Measurements from ENCODE around the gene ZNF692.

ZNF692 gene

DNA sequence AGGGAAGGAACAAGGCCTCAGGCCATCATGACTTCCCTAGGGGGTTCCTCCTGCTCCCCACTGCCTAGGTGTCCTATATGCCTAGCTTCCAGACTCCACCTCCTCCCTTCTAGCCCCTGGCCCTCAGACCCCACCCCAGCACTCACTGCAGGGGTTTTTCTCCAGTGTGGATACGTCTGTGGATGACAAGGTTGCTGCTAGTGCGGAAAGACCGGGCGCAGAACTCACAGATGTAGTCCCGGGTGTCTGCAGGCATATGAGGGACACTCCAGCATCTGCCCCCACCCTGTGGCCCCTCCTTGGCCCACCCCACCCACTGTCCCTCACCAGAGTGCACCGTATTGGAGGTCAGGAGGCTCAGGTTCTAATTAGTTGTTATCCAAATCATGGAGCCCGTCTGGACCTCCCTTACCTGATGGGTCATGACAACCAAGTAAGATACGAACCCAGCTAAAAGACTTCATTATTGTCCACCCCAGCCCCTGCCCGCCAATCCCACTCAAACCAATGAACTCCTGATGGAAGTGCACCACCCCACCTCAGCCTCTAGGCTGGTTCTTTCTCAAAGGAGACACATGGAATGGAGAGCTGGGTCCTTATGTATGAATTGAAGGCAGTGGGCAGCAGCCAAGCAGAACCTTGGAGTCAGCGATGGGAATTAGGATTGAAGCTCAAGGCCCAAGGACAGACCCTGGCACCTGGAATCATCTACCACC, 8.2 kb downstream of the ZNF692 start:
- H3K27ac ChIP-seq = peak overlapping the region; percentile 61
- ChIA-PET POLR2A (ENCODE audit: low non-redundant PET) (interaction anchor here (1.1 kb wide), 1 partner anchor 12 kb away, joined by 8 read pairs; the partner anchor contains the start of gene ZNF672), CTCF (interaction anchor here (1.9 kb wide), 1 partner anchor 8 kb away, joined by 9 read pairs; the partner anchor contains the start of gene ZNF692)
- TF ChIP-seq, protein P1, sequence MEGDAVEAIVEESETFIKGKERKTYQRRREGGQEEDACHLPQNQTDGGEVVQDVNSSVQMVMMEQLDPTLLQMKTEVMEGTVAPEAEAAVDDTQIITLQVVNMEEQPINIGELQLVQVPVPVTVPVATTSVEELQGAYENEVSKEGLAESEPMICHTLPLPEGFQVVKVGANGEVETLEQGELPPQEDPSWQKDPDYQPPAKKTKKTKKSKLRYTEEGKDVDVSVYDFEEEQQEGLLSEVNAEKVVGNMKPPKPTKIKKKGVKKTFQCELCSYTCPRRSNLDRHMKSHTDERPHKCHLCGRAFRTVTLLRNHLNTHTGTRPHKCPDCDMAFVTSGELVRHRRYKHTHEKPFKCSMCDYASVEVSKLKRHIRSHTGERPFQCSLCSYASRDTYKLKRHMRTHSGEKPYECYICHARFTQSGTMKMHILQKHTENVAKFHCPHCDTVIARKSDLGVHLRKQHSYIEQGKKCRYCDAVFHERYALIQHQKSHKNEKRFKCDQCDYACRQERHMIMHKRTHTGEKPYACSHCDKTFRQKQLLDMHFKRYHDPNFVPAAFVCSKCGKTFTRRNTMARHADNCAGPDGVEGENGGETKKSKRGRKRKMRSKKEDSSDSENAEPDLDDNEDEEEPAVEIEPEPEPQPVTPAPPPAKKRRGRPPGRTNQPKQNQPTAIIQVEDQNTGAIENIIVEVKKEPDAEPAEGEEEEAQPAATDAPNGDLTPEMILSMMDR (conservative IDR thresholded peaks at IDR 0.05; ENCODE audit: low read depth) = no peak
- DNase-seq (ENCODE audit: low spot score) = no peak

DNA sequence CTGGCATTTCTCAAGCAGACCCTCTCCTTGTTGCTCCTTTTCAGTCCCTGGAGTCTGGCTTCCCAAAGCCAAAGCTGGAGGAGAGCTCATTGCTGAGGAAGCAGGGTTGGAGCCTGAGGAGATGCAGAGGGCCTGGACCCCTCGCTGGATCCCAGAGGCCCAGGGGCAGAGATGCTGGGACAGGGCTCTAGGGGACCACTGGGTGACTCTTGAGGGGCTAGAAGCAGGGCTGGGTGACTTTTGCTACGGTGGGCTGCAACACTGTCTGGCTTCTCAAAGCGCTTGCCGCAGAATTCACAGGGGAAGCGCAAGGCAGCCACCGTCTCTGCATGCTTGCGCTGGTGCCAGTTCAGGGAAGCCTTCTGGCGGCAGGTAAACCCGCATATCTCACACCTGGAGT, 8.8 kb downstream of the ZNF692 start:
- ChIA-PET POLR2A (ENCODE audit: low non-redundant PET) (no interaction called here), CTCF (interaction anchor here (1.9 kb wide), 1 partner anchor 8 kb away, joined by 9 read pairs; the partner anchor contains the start of gene ZNF692)
- peak overlapping the region; percentile 61 for H3K27ac ChIP-seq
- TF ChIP-seq, protein P1 (conservative IDR thresholded peaks at IDR 0.05; ENCODE audit: low read depth) = no peak
- no peak for DNase-seq (ENCODE audit: low spot score)

DNA sequence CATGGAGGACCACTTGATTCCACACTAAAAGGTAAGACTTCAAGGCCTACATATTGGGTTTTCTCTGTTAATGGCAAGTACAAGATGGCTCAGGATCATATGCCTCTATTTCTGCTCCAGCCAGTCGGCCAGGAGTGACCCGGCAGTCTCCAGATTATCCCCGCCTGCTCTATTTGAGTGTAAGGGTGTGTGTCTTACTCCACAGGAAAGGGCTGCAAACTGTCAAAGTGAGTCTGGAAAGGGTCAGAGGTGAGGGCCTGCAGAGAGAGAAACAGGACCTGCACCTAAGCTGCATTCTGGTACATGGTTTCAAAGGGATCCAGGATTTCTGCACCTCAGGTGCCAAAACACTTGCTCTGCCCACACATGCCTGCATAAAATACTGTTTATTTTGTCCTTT, 9.2 kb downstream of the ZNF692 start:
- DNase-seq (ENCODE audit: low spot score) = no peak
- CTCF ChIA-PET = interaction anchor here (1.9 kb wide), 1 partner anchor 9 kb away, joined by 9 read pairs; the partner anchor contains the start of gene ZNF692
- POLR2A ChIA-PET (ENCODE audit: low non-redundant PET) = no interaction called here
- H3K27ac ChIP-seq = peak overlapping the region; percentile 61
- TF ChIP-seq, protein P1 (conservative IDR thresholded peaks at IDR 0.05; ENCODE audit: low read depth) = no peak

DNA sequence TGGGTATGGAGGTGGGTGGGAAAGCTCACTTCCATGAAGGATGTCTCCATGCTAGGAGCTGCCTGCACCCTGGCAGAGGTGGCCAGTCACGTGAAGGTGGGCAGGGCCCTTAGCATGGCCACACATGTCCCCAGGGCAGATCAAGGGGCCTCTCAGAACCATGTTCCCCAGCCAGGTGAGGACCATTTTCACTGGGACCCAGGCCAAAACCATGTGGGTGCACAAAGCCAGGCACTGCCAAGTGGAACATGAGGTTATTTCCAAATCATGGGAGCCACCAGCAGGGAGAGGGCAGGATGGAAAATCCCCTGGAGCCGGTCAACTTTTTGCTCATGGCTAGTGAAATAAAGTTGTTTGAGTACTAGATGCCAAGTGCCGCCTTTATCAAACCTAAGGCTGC, 9.7 kb downstream of the ZNF692 start:
- peak overlapping the region; percentile 61 for H3K27ac ChIP-seq
- no peak for DNase-seq (ENCODE audit: low spot score)
- ChIA-PET POLR2A (ENCODE audit: low non-redundant PET) (no interaction called here), CTCF (interaction anchor here (1.9 kb wide), 1 partner anchor 9 kb away, joined by 9 read pairs; the partner anchor contains the start of gene ZNF692)
- TF ChIP-seq, protein P1 (conservative IDR thresholded peaks at IDR 0.05; ENCODE audit: low read depth) = no peak

DNA sequence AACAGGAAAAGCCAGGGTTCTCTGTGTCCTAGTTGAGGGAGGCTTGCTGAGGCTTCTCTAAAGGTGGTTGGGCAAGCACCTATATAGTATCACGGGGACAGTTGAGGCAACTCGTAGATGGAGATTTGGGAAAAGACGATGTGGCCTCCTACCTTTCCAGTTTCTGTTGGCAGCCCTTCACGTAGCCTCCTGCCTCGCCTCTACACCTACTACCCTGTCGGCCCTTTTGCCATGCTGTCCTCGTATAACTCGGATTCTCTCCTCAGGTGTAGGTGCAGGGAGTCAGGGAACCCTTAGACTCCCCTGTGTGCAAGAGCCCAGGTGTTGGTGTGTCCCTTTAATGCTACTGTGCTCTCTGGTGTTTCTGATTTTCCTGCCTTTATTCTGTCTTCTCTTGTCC, 10.3 kb downstream of the ZNF692 start:
- H3K27ac ChIP-seq = peak overlapping the region; percentile 61
- CTCF ChIA-PET = interaction anchor here (1.9 kb wide), 1 partner anchor 10 kb away, joined by 9 read pairs; the partner anchor contains the start of gene ZNF692
- DNase-seq (ENCODE audit: low spot score) = no peak
- TF ChIP-seq, protein P1 (conservative IDR thresholded peaks at IDR 0.05; ENCODE audit: low read depth) = no peak
- POLR2A ChIA-PET (ENCODE audit: low non-redundant PET) = no interaction called here

DNA sequence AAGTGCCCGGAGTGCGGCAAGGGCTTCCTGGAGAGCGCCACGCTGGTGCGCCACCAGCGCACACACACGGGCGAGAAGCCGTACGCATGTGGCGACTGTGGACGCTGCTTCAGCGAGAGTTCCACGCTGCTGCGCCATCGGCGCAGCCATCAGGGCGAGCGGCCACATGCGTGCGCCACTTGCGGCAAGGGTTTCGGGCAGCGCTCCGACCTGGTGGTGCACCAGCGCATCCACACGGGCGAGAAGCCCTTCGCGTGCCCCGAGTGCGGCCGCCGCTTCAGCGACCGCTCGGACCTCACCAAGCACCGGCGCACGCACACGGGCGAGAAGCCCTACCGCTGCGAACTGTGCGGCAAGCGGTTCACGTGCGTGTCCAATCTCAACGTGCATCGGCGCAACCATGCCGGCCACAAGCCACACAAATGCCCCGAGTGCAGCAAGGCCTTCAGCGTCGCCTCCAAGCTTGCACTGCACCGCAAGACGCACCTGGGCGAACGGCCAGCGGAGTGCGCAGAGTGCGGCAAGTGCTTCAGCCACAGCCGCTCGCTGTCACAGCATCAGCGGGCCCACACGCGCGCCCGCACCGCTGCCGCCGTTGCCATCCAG, 10.8 kb downstream of the ZNF692 start:
- no peak for DNase-seq (ENCODE audit: low spot score)
- H3K27ac ChIP-seq = peak overlapping the region; percentile 61; the same call in 1 of the 2 replicates
- TF ChIP-seq, protein P1 (conservative IDR thresholded peaks at IDR 0.05; ENCODE audit: low read depth) = no peak
- CTCF ChIA-PET = no interaction called here
- POLR2A ChIA-PET (ENCODE audit: low non-redundant PET) = no interaction called here

Data from RWPE1 (cell line).